GM15510 (cell line): ENCODE results near the gene DNAH7.

Source experiments
- POLR2A ChIP-seq: IDR thresholded peaks from 3 replicates; pipeline ENCODE4 v1.6.1; 2011; ENCODE audit warnings: borderline replicate concordance; ENCODE audit not compliant: insufficient read length; ENCODE audit errors: extremely low read depth

The DNAH7 gene

DNA sequence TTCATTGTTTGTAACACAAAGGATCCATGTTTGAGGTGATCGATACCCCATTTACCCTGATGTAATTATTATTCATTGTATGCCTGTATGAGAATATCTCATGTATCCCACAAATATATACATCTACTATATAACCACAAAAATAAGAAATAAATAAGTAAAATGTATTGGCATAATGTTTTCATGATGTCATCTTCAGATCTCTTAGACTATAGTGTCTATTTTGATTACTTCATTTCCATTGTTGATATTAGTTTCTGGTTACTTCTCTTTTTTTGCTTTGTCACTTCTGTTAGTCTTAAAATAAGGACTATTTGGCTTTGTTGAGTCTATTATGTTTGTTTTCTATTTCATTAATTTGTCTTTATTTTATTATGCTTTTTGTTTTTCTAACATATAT lies 301.9 kb downstream of the DNAH7 start:
- no peak for TF ChIP-seq POLR2A

DNA sequence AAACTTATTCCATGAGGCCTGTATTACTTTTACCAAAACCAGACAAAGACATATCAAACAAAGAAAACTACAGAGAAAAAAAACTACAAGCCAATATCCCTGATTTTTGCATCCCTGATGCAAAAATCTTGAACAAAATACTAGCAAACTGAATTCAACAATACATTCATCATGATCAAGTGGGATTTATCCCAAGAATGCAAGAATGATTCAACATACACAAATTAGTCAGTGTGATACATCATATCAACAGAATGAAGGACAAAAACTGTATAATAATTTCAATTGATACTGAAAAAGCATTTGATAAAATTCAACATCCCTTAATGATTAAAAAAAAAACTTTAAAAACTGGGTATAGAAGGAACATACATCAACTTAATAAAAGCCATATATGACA lies 304.8 kb downstream of the DNAH7 start:
- no peak for TF ChIP-seq POLR2A

DNA sequence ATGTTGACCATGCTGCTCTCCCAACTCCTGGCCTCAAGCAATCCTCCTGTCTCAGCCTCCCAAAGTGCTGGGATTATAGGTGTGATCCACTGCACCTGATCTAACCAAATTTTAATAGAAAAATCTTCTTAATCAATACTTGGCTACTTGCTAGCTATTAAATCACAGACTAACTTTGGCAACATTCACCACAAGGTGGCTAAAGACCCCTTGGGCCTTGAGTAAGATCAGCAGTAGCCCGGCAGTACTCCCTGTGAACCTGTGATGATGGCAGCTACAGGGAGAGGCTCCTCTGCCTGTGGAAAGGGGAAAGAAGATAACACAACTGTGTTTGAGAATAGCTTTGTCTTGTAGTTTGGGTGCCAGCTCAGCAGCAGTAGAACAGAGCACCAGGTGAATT lies 308.8 kb downstream of the DNAH7 start:
- no peak for TF ChIP-seq POLR2A

DNA sequence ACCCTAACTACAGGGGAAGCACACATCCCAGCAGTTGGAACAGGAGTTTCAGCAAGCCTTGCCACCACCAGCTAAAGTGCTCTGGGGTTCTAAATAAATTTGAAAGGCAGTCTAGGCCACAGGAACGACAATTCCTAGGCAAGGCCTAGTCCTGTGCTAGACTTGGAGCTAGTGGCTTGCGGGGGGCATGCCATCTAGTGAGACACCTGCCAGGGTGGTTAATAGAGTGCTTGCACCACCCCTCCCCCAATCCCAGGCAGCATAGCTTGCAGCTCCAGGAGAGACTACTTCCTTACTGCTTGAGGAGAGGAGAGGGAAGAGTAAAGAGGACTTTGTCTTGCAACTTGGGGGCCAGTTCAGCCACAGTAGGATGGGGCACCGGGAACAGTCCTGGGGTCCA lies 309.8 kb downstream of the DNAH7 start:
- TF ChIP-seq POLR2A = no peak

DNA sequence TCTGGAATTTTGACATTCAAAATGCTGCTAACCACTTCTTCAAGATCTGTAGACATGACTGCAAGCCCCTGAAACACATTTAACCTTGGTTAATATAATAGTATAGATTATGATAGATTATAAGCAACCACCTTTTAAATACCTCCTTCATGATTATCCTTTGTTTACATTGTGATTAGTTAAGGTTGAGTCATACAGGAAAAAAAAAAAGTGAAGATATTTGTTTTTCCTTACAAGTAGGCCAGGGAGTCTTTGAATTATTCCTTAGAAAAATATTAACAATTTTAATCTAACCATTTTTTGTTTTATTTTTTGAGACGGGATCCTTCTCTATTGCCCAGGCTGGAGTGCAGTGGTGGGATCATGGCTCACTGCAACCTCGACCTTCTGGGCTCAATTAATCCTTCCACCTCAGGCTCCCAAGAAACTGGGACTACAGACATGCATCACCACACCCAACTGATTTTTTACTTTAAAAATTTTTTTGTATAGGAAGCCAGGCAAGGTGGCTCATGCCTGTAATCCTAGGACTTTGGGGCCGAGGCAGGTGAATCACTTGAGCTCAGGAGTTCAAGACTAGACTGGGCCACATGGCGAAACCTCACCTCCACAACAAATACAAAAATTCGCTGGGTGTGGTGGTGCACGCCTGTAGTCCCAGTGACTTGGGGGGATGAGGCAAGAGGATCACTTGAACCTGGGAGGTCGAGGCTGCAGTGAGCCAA lies 312.3 kb downstream of the DNAH7 start:
- TF ChIP-seq POLR2A = no peak

DNA sequence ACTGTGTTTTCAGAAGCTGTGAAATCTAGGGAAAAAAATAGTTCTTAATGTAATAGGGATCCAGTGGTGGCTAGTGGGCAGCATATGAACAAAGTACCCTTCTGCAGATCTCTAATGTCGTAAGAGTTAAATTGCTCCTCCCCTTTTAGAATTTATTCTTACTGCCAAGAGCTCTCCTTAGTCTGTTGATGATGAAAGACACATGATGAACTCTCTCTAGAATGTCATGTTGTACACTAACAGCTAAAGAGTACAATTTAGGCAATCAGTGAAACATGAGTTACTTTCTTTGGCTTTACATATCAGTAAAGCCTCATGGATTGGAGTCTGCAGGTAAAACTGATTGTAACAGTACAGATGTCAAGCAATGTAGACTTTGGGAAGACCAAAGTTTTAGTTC lies 327.4 kb downstream of the DNAH7 start:
- TF ChIP-seq POLR2A = no peak

DNA sequence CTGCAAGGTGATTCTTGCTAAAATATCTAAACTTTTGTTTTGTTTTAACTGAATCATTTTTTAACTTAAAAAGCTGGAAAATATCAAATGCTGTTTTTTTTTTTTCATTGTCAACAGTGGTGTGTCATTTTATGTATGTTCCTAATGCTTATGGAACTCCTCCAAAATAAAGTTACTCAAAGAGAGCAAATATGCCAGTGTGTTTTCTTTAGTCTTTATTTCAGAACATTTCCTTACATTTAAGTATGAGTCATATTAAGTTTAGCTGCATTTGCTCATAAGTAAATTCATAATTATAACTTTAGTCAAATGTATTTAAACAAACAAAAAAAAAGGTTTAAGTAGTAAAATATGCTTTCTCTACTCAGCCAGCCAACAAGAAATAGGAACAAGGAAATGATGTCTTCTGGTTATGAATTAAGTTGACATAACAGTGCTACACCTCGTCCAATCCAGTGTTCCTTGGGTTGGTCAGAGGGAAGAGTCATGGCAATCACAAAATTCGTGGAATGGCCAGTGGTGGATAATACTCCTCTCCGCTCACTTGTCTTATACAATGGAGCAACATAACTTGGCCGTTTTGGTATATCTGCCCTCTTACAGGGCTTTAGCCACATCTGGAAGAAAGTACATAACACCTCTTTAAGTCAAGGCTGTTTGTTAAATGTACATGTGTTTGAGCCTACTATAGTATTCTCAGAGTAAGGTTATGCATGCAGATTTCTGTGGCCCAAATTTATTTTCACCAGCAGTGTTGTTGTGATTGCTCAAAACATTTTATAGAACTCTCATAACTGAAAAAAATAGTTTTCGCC lies 330.9 kb downstream of the DNAH7 start:
- TF ChIP-seq POLR2A = no peak

DNA sequence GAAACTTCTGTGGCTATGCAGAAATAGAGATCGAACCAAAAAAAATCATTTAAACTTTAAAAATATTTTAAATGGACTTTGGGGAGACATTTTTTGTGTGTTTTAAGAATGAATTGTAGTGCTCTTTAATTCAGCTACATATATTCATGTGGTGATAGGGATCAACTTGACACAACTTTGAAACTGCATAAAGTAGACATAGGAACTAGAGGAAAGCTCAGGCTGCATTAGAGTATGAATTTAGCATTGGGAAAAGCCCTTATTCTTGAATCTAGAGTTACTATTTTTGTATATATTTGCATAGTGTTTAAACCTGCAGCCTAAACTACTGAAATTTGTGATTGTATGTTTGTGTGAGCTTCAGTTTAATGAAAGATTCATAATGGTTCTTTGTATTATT lies 333.3 kb downstream of the DNAH7 start:
- TF ChIP-seq POLR2A = no peak

DNA sequence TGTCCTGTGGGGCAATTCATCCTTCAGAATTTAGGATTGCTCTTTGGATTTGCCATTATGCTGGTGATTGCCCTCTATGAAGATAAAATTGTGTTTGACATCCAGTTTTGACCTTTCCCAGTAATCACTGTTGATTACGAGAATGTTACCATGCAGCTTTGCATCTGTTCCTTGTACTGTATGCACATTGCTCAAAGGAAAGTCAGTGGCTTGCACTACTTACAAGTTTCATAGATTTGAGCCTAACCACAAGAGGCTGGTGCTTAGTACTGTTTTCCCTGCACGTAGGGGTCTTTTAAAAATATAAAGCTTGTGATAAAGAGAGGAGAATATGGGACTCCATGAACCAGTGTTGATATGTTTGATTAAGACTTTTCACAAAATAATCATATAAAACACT lies 333.7 kb downstream of the DNAH7 start:
- no peak for TF ChIP-seq POLR2A

DNA sequence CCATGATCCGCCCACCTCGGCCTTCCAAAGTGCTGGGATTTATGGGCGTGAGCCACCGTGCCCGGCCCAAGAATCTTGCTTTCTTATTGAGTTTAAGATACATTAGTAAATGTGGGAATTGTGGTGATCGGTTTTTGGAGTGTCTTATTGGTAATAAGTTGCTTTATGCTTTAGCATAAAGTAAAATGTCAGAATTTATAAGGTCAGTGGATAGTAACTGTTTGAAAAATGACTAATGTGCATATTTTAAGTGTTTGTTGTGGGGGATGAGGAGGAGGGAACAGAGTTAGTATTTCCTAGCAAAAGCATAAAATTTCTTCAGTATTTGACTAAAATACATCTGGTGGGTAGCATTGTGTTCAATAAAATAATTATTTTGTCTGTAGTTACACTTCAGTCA lies 334.2 kb downstream of the DNAH7 start:
- TF ChIP-seq POLR2A = no peak

DNA sequence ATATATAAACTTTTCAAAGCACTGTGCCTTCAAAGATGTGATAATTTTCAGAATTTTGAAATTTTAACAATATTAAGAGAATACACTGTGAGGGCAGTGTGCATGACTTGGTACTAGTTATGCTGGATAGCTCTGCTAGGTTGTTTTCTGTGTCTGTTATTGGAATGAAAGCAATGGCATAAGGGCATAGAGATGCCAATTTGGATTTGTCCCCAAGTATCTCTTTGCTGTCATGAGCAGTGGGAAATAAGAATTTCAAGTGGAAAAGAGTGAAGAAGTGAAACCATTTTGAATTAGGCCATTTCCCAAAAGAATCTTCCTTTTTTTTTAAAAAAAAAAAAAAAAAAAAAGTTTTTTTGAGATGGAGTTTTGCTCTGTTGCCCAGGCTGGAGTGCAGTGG lies 334.8 kb downstream of the DNAH7 start:
- no peak for TF ChIP-seq POLR2A

DNA sequence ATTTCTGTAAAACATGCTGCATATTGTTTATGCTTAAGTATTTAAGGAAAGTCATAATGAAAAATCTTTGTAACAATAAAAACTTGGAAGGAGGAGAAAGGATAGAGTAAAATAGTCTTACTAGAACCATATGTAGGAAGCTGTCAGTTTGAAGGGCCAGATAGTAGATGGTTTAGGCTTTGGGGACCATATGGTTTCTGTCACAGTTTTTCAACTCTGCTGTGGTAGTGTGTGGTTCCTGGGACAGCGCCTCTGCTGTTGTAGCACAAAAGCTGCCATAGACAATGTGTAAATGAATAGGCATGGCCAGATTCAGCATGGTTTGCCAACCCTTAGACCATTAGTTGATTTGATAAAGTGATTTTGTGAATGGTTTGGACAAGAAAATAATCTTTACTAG lies 336.1 kb downstream of the DNAH7 start:
- no peak for TF ChIP-seq POLR2A

DNA sequence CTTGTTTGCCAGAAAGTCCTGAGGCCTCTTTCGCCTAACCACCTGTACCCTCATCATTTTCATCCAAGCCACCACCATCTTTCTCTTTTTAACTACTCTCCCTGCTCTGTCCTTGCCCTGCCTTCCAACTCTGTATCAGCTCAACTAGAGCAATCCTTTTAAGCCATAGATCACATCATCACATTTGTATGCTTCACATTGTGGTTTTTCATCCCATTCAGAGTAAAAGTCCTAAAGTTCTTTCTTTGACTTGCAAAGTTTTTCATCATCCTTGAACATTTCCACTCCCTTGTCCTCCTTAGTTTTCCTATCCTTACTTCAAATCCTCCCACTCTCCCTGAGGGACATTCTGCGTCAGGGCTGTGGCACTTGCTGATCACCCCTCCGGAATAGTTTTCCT lies 337.7 kb downstream of the DNAH7 start:
- TF ChIP-seq POLR2A = no peak

DNA sequence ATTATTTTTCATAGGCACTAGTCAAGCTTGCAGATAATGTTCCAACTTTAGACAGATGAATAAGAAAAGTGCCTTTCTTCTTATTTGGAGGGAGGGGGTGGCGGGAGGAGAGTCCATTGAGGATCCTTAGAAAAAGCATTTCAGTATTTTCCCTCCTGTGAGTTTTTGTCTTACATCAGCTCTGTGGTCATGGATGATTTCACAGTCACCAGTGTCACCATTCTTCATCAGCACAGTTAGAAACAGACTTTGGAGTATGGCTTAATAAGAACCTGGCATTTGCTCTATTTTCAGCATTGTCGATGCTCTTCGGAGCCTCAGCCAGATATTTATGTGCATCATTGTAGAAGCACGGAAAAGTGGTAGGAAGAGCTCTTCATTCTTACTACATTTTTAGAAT lies 341.5 kb downstream of the DNAH7 start:
- TF ChIP-seq POLR2A = no peak

DNA sequence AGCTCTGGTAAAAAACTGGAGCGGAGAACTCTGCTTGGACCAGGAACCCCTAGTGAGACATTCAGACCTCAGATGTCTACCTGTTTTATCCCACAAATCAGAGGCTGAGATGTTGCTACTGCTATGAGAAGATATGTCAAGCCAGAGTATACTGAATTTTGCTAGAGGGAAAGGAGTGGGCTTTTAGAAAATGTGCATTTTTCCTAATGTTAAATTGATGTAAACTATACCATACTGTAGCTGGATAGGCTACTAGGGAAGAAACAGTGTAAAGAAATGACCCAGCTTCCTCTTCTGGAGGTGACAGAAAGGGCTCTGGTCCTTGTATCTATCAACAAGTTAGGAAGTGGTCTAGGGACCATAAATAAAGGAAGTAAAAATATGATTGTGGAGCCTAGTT lies 346.6 kb downstream of the DNAH7 start:
- no peak for TF ChIP-seq POLR2A

DNA sequence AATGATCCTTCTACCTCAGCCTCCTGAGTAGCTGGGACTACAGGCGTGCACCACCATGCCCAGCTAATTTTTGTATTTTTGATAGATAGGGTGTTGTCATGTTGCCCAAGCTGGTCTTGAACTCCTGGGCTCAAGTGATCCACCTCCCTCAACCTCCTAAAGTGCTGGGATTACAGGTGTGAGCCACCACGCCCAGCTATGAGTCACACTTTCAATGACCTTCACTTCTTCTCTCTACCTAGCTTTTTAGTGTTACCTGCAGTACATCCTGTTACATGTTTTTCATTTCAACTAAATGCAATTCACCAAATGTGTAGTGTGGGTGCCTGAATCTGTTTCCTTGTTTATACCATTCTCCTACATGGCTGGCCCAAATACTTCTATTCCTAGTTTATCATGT lies 347.6 kb downstream of the DNAH7 start:
- no peak for TF ChIP-seq POLR2A

DNA sequence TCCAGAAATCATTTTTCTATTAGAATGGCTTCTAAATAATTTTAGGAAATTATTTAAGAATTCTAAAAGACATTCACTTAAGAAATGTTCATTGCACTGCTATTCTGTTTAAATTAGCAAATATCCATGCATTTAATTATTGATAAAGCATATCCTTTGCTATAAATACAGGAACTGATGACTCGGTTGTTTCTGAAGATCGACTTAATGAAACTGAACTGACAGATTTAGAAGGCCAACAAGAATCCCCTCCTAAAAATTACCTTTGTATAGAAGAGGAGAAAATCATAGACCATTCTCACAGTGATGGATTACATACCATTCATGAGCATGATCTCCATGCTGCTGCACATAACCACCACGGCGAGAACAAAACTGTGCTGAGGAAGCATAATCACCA lies 352.2 kb downstream of the DNAH7 start:
- TF ChIP-seq POLR2A = no peak

DNA sequence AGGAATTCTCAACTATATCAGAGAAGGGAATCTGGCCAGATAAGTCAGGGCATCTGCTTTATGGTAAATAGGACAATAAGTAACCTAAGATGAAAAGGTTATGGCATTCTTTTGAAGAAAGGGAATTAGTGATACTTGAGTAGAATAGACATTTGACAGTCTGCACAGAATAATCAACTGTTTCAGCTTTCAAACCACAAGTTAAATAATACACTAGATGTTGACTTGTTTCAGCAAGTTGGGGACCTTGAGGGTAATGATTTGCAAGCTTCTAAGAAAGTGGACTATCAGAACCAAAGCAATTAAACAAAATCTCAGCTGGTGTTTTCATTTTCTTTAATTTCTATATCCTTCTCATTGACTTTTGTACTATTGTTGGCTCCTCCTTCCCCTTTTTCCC lies 357.2 kb downstream of the DNAH7 start:
- TF ChIP-seq POLR2A = no peak
